Coronary artery (tissue), 2 donors: ENCODE results near the gene RASGRF2.

ENCODE experiments used
- DNase-seq: peaks from one replicate; pipeline ENCODE4 v3.0.0-alpha.2; 2017; ENCODE audit warnings: low spot score
- H3K27ac ChIP-seq, 2 donors: fragments of 200-600 bp; sonication (generic); one replicate each; pipeline ENCODE4 v1.5.1; 2016 to 2019
- H3K4me3 ChIP-seq: fragments of 200-600 bp; sonication (generic); 2 replicates; pipeline ENCODE4 v1.5.1; 2016; ENCODE audit warnings: mild to moderate bottlenecking, moderate library complexity
- TF ChIP-seq, protein P1 (sequence below): fragments of 200-600 bp; sonication (generic); IDR thresholded peaks from one replicate; pipeline ENCODE4 v1.5.1; 2019; ENCODE audit warnings: antibody characterized with exemption

Gene RASGRF2

DNA sequence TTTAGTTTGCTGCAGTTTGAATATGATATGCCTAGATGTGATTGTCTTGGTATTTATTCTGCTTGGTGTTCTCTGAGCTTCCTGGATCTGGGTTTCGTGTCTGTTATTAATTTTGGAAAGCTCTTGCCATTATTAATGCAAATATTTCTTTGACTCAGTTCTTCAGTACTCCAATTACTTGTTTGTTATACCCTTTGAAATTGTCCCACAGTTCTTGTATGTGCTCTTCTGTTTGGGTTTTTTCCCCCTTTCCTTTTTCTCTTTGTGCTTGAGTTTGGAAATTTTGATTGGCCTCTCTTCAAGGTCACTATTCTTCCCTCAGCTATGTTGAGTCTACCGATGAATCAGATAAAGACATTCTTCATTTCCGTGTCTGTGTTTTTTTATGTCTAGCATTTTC, 176.4 kb downstream of the RASGRF2 start:
- TF ChIP-seq, protein P1, sequence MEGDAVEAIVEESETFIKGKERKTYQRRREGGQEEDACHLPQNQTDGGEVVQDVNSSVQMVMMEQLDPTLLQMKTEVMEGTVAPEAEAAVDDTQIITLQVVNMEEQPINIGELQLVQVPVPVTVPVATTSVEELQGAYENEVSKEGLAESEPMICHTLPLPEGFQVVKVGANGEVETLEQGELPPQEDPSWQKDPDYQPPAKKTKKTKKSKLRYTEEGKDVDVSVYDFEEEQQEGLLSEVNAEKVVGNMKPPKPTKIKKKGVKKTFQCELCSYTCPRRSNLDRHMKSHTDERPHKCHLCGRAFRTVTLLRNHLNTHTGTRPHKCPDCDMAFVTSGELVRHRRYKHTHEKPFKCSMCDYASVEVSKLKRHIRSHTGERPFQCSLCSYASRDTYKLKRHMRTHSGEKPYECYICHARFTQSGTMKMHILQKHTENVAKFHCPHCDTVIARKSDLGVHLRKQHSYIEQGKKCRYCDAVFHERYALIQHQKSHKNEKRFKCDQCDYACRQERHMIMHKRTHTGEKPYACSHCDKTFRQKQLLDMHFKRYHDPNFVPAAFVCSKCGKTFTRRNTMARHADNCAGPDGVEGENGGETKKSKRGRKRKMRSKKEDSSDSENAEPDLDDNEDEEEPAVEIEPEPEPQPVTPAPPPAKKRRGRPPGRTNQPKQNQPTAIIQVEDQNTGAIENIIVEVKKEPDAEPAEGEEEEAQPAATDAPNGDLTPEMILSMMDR = no peak
- Histone ChIP-seq H3K27ac (no peak overlapping the region), H3K4me3 (no peak overlapping the region)
- DNase-seq = no peak

DNA sequence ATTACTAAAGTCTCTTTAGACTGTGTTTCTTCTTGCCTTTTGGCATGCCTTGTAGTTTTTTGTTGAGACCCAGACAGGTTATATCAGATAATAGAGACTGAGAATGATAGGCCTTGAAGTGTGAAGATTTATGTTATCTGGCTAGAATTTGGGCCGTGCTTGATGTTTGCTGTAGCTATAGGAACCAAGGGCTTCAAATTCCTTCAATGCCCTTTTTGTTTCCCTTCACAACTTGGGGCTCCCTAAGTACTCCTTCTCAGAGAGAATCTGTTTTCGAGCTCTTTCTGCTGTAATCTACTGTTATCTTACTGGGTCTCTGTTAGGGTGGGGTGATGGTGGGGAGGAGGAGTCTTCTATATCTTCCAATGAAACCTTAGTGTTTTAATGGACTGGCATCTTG, 177.7 kb downstream of the RASGRF2 start:
- no peak overlapping the region for H3K27ac ChIP-seq

DNA sequence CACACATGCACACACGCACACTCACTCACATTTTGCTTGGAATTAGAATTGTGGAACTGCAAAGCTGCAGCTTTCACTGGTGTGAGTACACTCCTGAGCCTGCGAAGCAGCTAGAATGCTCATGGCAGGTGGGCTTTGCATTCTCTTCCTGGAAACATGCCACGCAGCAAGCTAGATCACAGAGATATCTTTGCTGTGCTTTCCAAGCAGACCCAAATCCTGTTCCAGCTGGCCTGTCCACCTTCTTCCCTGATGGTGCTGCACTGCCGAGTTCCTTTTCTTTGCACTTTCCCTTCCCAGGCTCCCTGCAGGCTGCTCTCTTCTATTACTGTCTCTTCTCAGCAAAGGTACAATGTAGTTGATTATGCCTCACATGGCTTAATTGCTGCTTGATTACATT, 180.3 kb downstream of the RASGRF2 start:
- Histone ChIP-seq H3K4me3 (no peak overlapping the region), H3K27ac (no peak overlapping the region)
- no peak for DNase-seq
- TF ChIP-seq, protein P1 = no peak

More for the DNA sequence above, 177.7 kb downstream of the RASGRF2 start:
- TF ChIP-seq, protein P1 = no peak
- DNase-seq = no peak
- no peak overlapping the region for H3K4me3 ChIP-seq

DNA sequence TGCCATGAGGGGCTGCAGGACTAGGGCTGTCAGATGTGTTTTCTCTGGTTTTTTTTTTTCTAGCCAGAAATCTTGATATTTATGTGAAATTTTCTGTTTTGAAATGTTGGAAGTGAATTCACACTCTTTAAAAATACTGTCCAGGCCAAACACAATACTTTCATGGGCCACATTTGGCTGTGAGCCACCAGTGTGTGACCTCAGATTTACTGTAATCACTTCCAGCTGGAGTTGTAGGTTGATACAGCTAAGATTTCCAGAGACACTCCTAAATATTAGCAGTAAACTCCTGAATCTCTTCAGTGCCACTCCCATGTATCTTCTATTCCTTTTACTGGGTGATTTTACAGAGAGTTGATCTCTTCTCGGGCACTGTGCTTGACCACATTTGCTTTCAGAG, 180.8 kb downstream of the RASGRF2 start:
- no peak for DNase-seq
- TF ChIP-seq, protein P1 = no peak
- no peak overlapping the region for H3K4me3 ChIP-seq
- no peak overlapping the region for H3K27ac ChIP-seq

DNA sequence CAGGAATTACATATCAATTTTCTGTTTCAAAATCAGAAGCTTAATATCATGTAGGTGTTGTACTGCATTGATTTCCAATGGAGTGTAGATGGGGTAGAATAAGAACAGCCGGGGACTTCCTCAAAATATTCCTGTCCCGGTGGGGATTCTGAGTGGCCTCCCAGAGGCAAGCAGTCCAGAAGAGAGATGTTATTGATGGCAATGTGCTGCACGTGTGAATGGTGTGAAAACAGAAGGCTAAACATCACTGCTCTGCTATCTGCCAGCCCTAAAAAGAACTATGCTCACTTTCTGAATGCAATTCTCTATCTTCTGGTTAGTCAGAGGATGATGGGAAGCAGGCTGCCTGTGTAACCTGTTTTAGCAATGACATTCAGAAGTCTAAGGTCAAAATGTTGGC, 181.9 kb downstream of the RASGRF2 start:
- no peak for DNase-seq
- Histone ChIP-seq H3K27ac (no peak overlapping the region), H3K4me3 (no peak overlapping the region)
- TF ChIP-seq, protein P1 = no peak

DNA sequence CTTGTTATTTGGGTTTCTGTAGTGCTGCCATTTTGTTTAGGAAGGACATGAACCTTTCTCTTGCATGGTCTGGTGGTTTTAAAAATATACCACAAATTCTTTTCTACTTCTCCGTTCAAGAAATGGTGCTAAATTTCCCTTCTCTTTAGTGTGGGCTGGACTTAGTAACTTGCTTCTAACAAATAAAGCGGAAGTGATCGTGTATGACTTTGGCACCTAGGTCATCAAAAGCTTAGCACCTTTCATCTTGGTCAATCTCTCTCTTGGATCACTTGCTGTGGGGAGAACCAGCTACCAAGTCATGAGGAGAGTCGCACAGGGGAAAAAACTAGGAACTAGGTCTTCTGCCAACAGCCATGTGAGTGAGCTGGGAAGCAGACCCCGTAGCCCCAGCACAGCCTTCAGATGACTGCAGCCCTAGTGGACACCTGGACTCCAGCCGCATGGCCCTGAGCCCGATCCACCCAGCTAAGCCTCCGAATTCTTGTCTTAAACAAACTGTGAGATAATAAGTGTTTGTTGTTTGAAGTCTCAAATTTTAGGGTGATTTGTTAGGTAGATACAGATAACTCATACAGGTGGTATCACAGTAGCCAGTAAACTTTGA, 185.3 kb downstream of the RASGRF2 start:
- Histone ChIP-seq H3K27ac (no peak overlapping the region), H3K4me3 (no peak overlapping the region)
- TF ChIP-seq, protein P1 = no peak
- DNase-seq = no peak

DNA sequence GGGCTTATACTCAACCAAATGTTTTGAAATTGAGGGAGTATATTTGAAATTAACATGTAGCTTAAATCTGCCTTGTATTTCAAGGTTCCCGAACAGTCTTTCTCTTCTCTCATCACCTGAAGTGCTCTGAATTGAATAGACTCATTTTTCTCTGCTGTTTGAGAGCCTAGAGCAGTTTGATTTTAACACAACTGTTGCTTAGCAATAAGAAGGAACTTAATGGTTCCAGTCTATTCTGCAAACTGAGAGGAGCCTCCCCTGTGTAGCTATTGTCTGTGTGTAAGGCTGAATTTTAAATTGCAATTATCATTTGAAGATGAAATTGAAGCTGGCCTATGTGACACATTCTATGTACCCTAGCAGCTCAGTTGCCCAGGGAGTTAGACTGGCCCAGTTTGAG, 185.9 kb downstream of the RASGRF2 start:
- Histone ChIP-seq H3K4me3 (no peak overlapping the region), H3K27ac (no peak overlapping the region)
- TF ChIP-seq, protein P1 = no peak
- DNase-seq = no peak
